Duodenal mucosa (tissue), 2 donors: Measurements from ENCODE around the gene YPEL4.

ENCODE experiments used
- H3K27ac ChIP-seq: one replicate; pipeline ENCODE4 v1.7.0; 2013; ENCODE audit warnings: low read depth, low read length
- H3K27me3 ChIP-seq, 2 donors: one replicate each; pipeline ENCODE4 v1.7.0; 2013; ENCODE audit warnings: low read length in 2 of 2, control low read depth in 1 of 2; ENCODE audit not compliant: insufficient read depth in 2 of 2, control insufficient read depth in 1 of 2
- H3K36me3 ChIP-seq, 2 donors: one replicate each; pipeline ENCODE4 v1.7.0; 2013; ENCODE audit warnings: low read length in 2 of 2, control low read depth in 1 of 2; ENCODE audit not compliant: insufficient read depth in 2 of 2, control insufficient read depth in 1 of 2
- H3K4me1 ChIP-seq, 2 donors: one replicate each; pipeline ENCODE4 v1.7.0; 2013; ENCODE audit warnings: low read length in 2 of 2, control low read depth in 1 of 2; ENCODE audit not compliant: insufficient read depth in 2 of 2, control insufficient read depth in 1 of 2
- H3K4me3 ChIP-seq, 2 donors: one replicate each; pipeline ENCODE4 v1.7.0; 2013; ENCODE audit warnings: low read length in 2 of 2, low read depth in 1 of 2
- H3K9ac ChIP-seq, 2 donors: one replicate each; pipeline ENCODE4 v1.7.0; 2013; ENCODE audit warnings: low read length in 2 of 2, low read depth in 1 of 2
- H3K9me3 ChIP-seq, 2 donors: one replicate each; pipeline ENCODE4 v1.7.0; 2013; ENCODE audit warnings: low read length in 2 of 2, control low read depth in 1 of 2; ENCODE audit not compliant: control insufficient read depth in 1 of 2

Gene YPEL4

DNA sequence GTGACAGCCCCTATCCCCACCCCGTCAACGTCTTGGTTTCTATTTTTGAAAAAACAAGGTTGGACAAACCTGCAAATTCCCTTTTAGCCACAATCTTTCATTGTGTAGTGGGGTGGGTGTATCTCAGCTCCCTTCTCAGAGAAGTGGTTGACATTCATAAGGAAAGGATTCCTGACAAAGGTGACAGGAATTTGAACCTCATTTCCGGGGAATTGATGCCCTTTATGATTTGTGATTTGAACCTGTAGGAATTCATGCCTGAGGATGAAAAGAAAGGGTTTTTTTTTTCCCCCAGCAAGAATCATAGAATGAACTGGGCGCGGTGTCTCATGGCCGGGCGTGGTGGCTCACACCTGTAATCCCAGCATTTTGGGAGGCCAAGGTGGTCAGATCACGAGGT, 14.5 kb downstream of the YPEL4 start:
- peaks cover 25 to 41% of the 10 kb centered on the region in 2 donors for H3K27me3 ChIP-seq
- H3K9ac ChIP-seq, result no peak overlapping the region
- H3K9me3 ChIP-seq, result no peaks in the 10 kb centered on the region
- H3K27ac ChIP-seq, result no peak overlapping the region
- peaks cover 7 to 20% of the 10 kb centered on the region in 2 donors for H3K4me1 ChIP-seq
- H3K4me3 ChIP-seq, result no peak overlapping the region
- H3K36me3 ChIP-seq, result no peaks in the 10 kb centered on the region

DNA sequence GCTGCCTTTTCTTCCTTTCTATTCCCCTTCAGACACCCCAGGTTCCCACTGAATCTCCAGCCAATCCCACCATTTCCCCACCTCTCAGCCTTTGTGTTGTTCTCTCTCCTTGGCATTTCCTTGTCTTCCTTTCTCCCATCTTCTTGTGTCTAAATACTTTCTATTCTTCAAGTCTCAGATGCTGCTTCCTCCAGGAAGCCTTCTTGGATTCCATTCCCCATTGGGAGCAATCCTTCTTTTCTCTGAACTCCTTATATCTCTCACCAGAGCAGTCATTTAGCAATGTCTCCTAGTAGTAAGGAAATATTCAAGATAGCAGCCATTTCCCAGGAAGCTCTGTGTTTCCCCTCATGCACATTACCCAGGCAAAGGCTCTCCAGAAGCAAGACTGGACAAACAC, 15.4 kb downstream of the YPEL4 start:
- Histone ChIP-seq H3K27ac (no peak overlapping the region), H3K27me3 (peaks cover 18 to 35% of the 10 kb centered on the region in 2 donors), H3K36me3 (no peaks in the 10 kb centered on the region), H3K9me3 (no peaks in the 10 kb centered on the region), H3K9ac (no peak overlapping the region), H3K4me3 (no peak overlapping the region), H3K4me1 (peaks cover 7 to 14% of the 10 kb centered on the region in 2 donors)

DNA sequence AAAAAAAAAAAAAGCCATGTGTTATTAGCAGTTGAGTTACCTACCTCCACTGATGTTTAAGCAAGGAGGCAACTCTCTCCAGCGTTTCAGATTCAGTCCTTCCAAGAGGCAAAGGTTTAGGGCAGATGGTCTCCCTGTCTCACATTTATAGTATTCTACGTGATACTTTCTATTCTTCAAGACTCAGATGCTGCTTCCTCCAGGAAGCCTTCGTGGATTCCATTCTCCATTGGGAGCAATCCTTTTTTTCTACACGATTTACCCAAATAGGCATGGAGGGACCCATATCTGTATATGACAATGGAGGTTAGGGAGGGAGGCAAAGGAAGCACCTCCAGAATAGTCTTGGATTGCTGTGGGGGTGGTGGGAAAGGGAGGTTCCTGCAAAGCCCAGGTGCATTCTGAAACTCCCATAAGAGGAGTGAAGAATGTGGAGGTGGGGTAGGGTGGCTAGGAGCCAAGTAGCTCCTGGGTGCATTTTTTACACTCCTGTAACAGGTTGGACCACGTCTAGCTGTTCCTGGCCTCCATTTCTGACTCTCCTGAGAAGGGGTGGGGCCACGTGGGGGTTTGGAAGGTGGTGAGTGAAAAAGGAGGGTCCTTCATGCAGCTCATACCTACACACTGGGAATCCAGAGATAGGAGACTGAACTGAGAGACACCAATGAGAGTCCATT, 16.2 kb downstream of the YPEL4 start:
- Histone ChIP-seq H3K4me1 (peaks cover 2 to 8% of the 10 kb centered on the region in 2 donors), H3K27me3 (peaks cover 18 to 27% of the 10 kb centered on the region in 2 donors), H3K9me3 (no peaks in the 10 kb centered on the region), H3K36me3 (no peaks in the 10 kb centered on the region), H3K27ac (no peak overlapping the region), H3K4me3 (no peak overlapping the region), H3K9ac (no peak overlapping the region)

DNA sequence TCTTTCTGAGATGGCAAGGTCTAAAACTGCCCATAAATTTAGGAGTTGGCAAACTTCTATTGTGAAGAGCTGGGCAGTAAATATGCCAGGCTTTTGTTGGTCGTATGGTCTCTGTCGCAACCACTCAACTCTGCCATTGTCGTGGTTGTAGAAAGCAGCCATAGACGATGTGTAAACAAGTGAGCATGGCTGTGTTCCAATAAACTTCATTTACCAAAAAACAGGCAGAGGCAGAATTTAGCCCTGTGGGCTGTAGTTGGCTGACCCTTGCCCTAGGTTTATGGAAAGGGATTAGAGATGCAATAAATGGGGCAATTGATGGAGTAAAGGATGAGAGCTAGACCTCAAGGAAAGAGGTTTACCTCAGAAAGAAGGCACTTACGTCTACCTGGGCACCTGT, 17.6 kb downstream of the YPEL4 start:
- no peak overlapping the region for H3K27ac ChIP-seq
- H3K4me1 ChIP-seq, result no peaks in the 10 kb centered on the region
- no peak overlapping the region for H3K9ac ChIP-seq
- no peak overlapping the region for H3K4me3 ChIP-seq
- H3K9me3 ChIP-seq, result no peaks in the 10 kb centered on the region
- peaks cover 16 to 18% of the 10 kb centered on the region in 2 donors for H3K27me3 ChIP-seq
- H3K36me3 ChIP-seq, result no peaks in the 10 kb centered on the region

GRCh38 chr11:57630171-57630570, 19.5 kb downstream of the YPEL4 start:
- Histone ChIP-seq H3K9me3 (no peaks in the 10 kb centered on the region), H3K4me1 (no peaks in the 10 kb centered on the region), H3K4me3 (no peak overlapping the region), H3K36me3 (no peaks in the 10 kb centered on the region), H3K27me3 (peaks cover 16 to 18% of the 10 kb centered on the region in 2 donors), H3K27ac (no peak overlapping the region), H3K9ac (no peak overlapping the region)

DNA sequence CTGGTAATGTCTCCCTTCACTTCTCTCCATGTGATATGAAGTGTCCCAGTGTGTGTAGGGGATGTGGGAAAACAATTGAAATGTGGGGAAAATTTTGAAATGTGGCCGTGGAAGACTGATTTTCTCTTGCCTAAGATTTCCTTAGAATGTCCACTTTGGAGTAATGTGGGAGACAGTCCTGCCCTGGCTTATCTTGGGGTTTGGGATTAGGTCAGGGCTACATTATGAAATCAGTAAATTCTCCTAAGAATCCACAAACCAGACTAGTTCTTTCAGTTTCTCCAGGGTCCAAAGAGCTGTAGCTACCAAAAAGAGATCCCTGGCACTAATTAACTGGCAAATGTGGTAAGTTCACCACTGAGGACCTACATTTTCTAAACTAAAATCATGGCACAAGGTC, 22.8 kb downstream of the YPEL4 start:
- Histone ChIP-seq H3K27me3 (peaks cover 5% of the 10 kb centered on the region in 2 donors), H3K36me3 (no peaks in the 10 kb centered on the region), H3K9ac (no peak overlapping the region), H3K9me3 (no peaks in the 10 kb centered on the region), H3K4me3 (no peak overlapping the region), H3K4me1 (no peaks in the 10 kb centered on the region), H3K27ac (no peak overlapping the region)

- H3K4me3 ChIP-seq, result no peak overlapping the region
- peaks cover under 1 to 4% of the 10 kb centered on the region in 2 donors for H3K9me3 ChIP-seq
- H3K36me3 ChIP-seq, result no peaks in the 10 kb centered on the region
- H3K9ac ChIP-seq, result no peak overlapping the region
- H3K27me3 ChIP-seq, result no peaks in the 10 kb centered on the region
- no peaks in the 10 kb centered on the region for H3K4me1 ChIP-seq
- H3K27ac ChIP-seq, result no peak overlapping the region
Measured at GRCh38 chr11:57624864-57625263, 24.8 kb downstream of the YPEL4 start.

- no peak overlapping the region for H3K9ac ChIP-seq
Measured at GRCh38 chr11:57622263-57622662, 27.4 kb downstream of the YPEL4 start.

DNA sequence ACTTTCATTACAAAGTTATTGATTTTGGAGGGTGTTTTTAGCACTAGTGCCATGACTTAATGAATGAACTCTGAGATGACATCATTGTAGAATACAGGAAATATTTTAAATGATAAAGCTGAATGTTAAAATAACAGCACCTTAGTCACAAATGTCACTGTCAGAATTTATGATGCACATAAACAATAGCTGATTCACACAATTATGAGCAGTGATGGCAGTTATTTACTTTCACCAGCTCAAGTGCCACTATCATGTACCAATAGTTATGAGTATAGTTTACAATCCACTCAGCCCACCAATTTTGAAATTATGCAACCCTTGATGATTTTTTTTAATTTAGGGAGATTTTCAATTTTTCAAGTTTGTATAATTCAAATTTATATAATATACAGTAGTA, 29.2 kb downstream of the YPEL4 start:
- Histone ChIP-seq H3K9ac (no peak overlapping the region), H3K27ac (no peak overlapping the region), H3K4me3 (no peak overlapping the region), H3K36me3 (no peaks in the 10 kb centered on the region), H3K4me1 (no peaks in the 10 kb centered on the region), H3K9me3 (peaks cover 6 to 12% of the 10 kb centered on the region in 2 donors), H3K27me3 (no peaks in the 10 kb centered on the region)

More at GRCh38 chr11:57622263-57622662, 27.4 kb downstream of the YPEL4 start:
- Histone ChIP-seq H3K9me3 (peaks cover 6 to 12% of the 10 kb centered on the region in 2 donors), H3K4me1 (no peaks in the 10 kb centered on the region), H3K36me3 (no peaks in the 10 kb centered on the region), H3K4me3 (no peak overlapping the region), H3K27ac (no peak overlapping the region), H3K27me3 (no peaks in the 10 kb centered on the region)

GRCh38 chr11:57619331-57619730, 30.4 kb downstream of the YPEL4 start:
- Histone ChIP-seq H3K36me3 (no peaks in the 10 kb centered on the region), H3K9ac (no peak overlapping the region), H3K4me1 (no peaks in the 10 kb centered on the region), H3K27ac (no peak overlapping the region), H3K4me3 (no peak overlapping the region), H3K9me3 (peaks cover 6 to 12% of the 10 kb centered on the region in 2 donors), H3K27me3 (no peaks in the 10 kb centered on the region)
